Measurements from ENCODE around the gene C9orf57.

GRCh38 chr9:72089451-72090130 is 29.2 kb upstream of the C9orf57 start:
- TF ChIP-seq CTCF (IDR thresholded peaks at IDR 0.05) (no peak), POLR2AphosphoS5 (IDR thresholded peaks at IDR 0.05) (no peak), POLR2A (IDR thresholded peaks at IDR 0.05) (no peak)

Data from sigmoid colon (tissue), 4 donors.